Natural killer cell (primary cell): ENCODE results near the gene SDHAF4. TPM values are rescaled to one million over a fixed set of nuclear protein-coding genes. Genes with fewer than 3 reads are reported as not detected.
"Not testable (repeated sequence)": the region's sequence is repeated elsewhere in the genome, so short reads cannot be mapped to it uniquely, and the experiment has no call there.

Experiments
- ATAC-seq, 3 donors: fragments of 150-1000 bp in 2 of 3; fragments of 200-7000 bp in 1 of 3; cut with Tn5 transposase; 1 replicate in 1 of 3; 2 replicates in 2 of 3; pipeline ENCODE4 v1.10.0; 2021; ENCODE audit warnings: mild to moderate bottlenecking in 2 of 3, moderate library complexity in 2 of 3
- DNase-seq, 2 donors: peaks; one replicate each; pipeline versions ENCODE4 v3.0.0 to v3.0.0-alpha.2; 2013 to 2021; ENCODE audit warnings: mixed read lengths in 1 of 2
- H3K27ac ChIP-seq: one replicate; pipeline ENCODE4 v1.5.1; 2013; ENCODE audit warnings: mild to moderate bottlenecking, low read length
- H3K27me3 ChIP-seq: one replicate; pipeline ENCODE4 v1.6.1; 2013; ENCODE audit warnings: low read length; ENCODE audit not compliant: control insufficient read depth, insufficient read depth
- H3K36me3 ChIP-seq: one replicate; pipeline ENCODE4 v1.6.1; 2013; ENCODE audit warnings: low read length; ENCODE audit not compliant: control insufficient read depth, insufficient read depth
- H3K4me1 ChIP-seq: one replicate; pipeline ENCODE4 v1.6.1; 2013; ENCODE audit warnings: low read length; ENCODE audit not compliant: control insufficient read depth, insufficient read depth
- H3K4me3 ChIP-seq: one replicate; pipeline ENCODE4 v1.5.1; 2013; ENCODE audit warnings: low read length
- H3K9me3 ChIP-seq: one replicate; pipeline ENCODE4 v1.6.1; 2013; ENCODE audit warnings: low read length; ENCODE audit not compliant: control insufficient read depth, insufficient read depth
- H3K27ac Mint-ChIP-seq, 2 donors: one replicate each; pipeline ENCODE4 v1.8.0; 2022; ENCODE audit warnings: mild to moderate bottlenecking in 2 of 2, mixed read lengths in 2 of 2, moderate library complexity in 1 of 2
- H3K27me3 Mint-ChIP-seq, 2 donors: one replicate each; pipeline ENCODE4 v1.8.0; 2022; ENCODE audit warnings: low read depth in 2 of 2, mixed read lengths in 2 of 2
- H3K36me3 Mint-ChIP-seq: one replicate; pipeline ENCODE4 v1.8.0; 2022; ENCODE audit warnings: mixed read lengths
- H3K4me1 Mint-ChIP-seq, 2 donors: one replicate each; pipeline ENCODE4 v1.8.0; 2022; ENCODE audit warnings: mixed read lengths in 2 of 2
- H3K4me3 Mint-ChIP-seq: one replicate; pipeline ENCODE4 v1.8.0; 2022; ENCODE audit warnings: mild to moderate bottlenecking, moderate library complexity, mixed read lengths
- H3K9me3 Mint-ChIP-seq, 2 donors: one replicate each; pipeline ENCODE4 v1.8.0; 2022; ENCODE audit warnings: mixed read lengths in 2 of 2
- WGBS: methylation state at CpG from one replicate; pipeline ENCODE4 v1.1.7; 2013; ENCODE audit warnings: missing lambda C conversion rate; ENCODE audit not compliant: insufficient coverage; 5-methylcytosine and 5-hydroxymethylcytosine counted together
- intact Hi-C: fragments of 100-400 bp; cut with micrococcal nuclease; formaldehyde crosslinking; loops from one replicate; pipeline ENCODE4 v1.14.2; 2022
- total RNA-seq, 4 donors: library from RNA; stranded (reverse); fragments of 120-200 nt in 1 of 4; gene quantifications; one replicate each; pipeline versions ENCODE4 v1.2.3 to v1.2.4, GENCODE V29; 2013 to 2022
- TF ChIP-seq, protein P1 (sequence below): fragments of 200-600 bp; IDR thresholded peaks from one replicate; pipeline ENCODE4 v1.8.0; 2022; ENCODE audit warnings: antibody characterized with exemption

SDHAF4 gene
- total RNA-seq, 3 donors from 2014 or later (not counting 1 experiment from before 2014, with no cell fraction given): 2.7 to 7.1 (median 5.4) TPM

DNA sequence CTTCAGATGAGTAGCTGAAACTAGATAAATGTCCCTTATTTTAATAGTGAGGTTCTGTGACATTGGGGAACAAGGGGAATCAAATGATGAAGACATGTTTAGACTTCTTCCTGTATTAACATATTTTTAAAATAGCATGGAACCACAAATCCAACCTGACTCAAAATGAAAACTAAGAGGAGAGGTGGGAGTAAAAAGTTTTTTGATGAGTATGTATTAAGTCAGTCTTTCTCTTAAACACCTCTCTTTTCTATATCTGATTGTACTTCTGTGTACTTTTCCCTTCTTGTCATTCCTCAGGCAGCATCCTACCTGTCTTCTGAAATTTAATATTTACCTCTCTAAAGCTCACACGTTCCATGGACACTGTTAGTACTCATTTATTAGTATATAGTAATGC is 8.7 kb upstream of the SDHAF4 start:
- Histone ChIP-seq H3K36me3 (no peaks in the 10 kb centered on the region), H3K9me3 (no peaks in the 10 kb centered on the region), H3K27ac (no peak overlapping the region), H3K4me1 (no peaks in the 10 kb centered on the region), H3K4me3 (no peak overlapping the region), H3K27me3 (no peaks in the 10 kb centered on the region)
- ATAC-seq (no peak), DNase-seq (no peak)
- no peaks in the 10 kb centered on the region for H3K36me3 Mint-ChIP-seq
- no peak overlapping the region for H3K4me3 Mint-ChIP-seq
- no peaks in the 10 kb centered on the region for H3K4me1 Mint-ChIP-seq
- H3K9me3 Mint-ChIP-seq: no peaks in the 10 kb centered on the region
- H3K27ac Mint-ChIP-seq: no peak overlapping the region
- no CpG with 5 or more reads among the region's 1 CpG for WGBS
- peaks cover 6% of the 10 kb centered on the region in 2 donors for H3K27me3 Mint-ChIP-seq
- TF ChIP-seq, protein P1, sequence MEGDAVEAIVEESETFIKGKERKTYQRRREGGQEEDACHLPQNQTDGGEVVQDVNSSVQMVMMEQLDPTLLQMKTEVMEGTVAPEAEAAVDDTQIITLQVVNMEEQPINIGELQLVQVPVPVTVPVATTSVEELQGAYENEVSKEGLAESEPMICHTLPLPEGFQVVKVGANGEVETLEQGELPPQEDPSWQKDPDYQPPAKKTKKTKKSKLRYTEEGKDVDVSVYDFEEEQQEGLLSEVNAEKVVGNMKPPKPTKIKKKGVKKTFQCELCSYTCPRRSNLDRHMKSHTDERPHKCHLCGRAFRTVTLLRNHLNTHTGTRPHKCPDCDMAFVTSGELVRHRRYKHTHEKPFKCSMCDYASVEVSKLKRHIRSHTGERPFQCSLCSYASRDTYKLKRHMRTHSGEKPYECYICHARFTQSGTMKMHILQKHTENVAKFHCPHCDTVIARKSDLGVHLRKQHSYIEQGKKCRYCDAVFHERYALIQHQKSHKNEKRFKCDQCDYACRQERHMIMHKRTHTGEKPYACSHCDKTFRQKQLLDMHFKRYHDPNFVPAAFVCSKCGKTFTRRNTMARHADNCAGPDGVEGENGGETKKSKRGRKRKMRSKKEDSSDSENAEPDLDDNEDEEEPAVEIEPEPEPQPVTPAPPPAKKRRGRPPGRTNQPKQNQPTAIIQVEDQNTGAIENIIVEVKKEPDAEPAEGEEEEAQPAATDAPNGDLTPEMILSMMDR: no peak
- intact Hi-C loops: no loop called here

DNA sequence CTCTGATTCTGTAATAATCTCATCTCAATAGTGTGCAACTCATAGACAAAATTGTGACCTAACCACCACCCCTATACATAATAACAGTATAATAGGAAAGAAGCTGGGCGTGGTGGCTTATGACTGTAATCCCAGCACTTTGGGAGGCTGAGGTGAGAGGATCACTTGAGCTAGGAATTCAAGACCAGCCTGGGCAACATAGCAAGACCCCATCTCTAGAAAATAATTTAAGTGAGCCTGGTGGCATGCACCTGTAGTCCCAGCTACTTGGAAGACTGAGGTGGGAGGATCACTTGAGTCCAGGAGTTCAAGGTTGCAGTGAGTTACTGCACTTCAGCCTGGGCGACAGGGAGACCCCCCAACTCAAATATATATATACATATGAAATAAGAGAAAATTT is 4.3 kb upstream of the SDHAF4 start:
- H3K4me3 ChIP-seq, H3K27ac ChIP-seq, H3K36me3 Mint-ChIP-seq, DNase-seq, H3K36me3 ChIP-seq, H3K9me3 ChIP-seq, H3K9me3 Mint-ChIP-seq, H3K4me1 Mint-ChIP-seq, H3K27me3 ChIP-seq, ATAC-seq, H3K4me3 Mint-ChIP-seq, intact Hi-C loops, H3K27me3 Mint-ChIP-seq, H3K27ac Mint-ChIP-seq: not testable (repeated sequence)
- peaks cover 10% of the 10 kb centered on the region for H3K4me1 ChIP-seq
- WGBS: 83% methylated on average over 1 of the region's 2 CpGs

DNA sequence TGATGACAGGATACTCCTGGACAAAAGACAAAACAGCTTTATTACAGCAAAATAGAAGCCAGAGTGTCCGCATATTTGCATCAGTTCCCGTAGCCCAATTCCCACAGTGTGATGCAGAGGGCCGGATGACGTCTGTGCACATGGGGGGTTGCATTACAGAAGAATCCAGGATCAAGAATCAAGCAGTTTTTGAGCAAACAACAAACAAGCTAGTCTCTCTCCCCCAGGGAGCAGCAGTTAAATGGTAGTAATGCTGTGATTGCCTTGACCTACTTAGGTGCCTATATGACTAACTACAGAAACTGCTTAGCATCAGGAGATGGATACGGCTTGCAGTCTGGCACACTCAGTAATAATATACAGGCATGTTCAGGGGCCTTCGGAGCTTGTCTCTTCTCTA is 3.2 kb upstream of the SDHAF4 start:
- Mint-ChIP-seq H3K27ac (no peak overlapping the region), H3K27me3 (peaks cover 8% of the 10 kb centered on the region in 2 donors), H3K4me1 (peaks cover 5 to 6% of the 10 kb centered on the region in 2 donors), H3K4me3 (no peak overlapping the region), H3K9me3 (no peaks in the 10 kb centered on the region), H3K36me3 (no peaks in the 10 kb centered on the region)
- ATAC-seq (no peak), DNase-seq (no peak)
- Histone ChIP-seq H3K27me3 (no peaks in the 10 kb centered on the region), H3K9me3 (no peaks in the 10 kb centered on the region), H3K27ac (no peak overlapping the region), H3K4me1 (peaks cover 15% of the 10 kb centered on the region), H3K4me3 (no peak overlapping the region), H3K36me3 (no peaks in the 10 kb centered on the region)
- WGBS: 87% methylated on average over 5 of the region's 6 CpGs
- intact Hi-C loops: no loop called here
- TF ChIP-seq, protein P1: no peak

DNA sequence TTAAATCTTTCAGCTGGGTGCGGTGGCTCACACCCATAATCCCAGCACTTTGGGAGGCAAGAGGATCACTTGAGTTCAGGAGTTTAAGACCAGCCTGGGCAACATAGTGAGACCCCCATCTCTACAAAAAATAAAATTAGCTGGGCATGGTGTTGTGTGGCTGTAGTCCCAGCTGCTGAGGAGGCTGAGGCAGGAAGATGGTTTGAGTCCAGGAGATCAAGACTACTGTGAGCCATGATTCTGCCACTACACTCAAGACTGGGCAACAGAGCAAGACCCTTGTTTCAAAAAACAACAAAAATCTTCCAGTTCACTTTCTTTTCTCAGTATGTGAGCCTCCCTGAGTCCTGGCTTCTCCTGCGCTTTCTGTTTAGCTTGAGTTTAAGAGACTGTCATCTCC is 7.9 kb downstream of the SDHAF4 start:
- Mint-ChIP-seq H3K36me3 (no peaks in the 10 kb centered on the region), H3K4me1 (peaks cover 8 to 12% of the 10 kb centered on the region in 2 donors), H3K4me3 (no peak overlapping the region), H3K9me3 (no peaks in the 10 kb centered on the region), H3K27ac (no peak overlapping the region), H3K27me3 (no peaks in the 10 kb centered on the region)
- Histone ChIP-seq H3K4me1 (no peaks in the 10 kb centered on the region), H3K27me3 (no peaks in the 10 kb centered on the region), H3K4me3 (no peak overlapping the region), H3K27ac (no peak overlapping the region), H3K36me3 (no peaks in the 10 kb centered on the region), H3K9me3 (no peaks in the 10 kb centered on the region)
- intact Hi-C loops: no loop called here
- WGBS: 98% methylated on average over 2 of the region's 2 CpGs
- DNase-seq: no peak
- TF ChIP-seq, protein P1: no peak
- ATAC-seq: no peak
